Raji (cell line): Measurements from ENCODE around the gene CCDC85C.

ENCODE experiments used
- POLR2A ChIP-seq: IDR thresholded peaks from 2 replicates; pipeline ENCODE4 v1.6.1; 2011; ENCODE audit warnings: low read depth, low read length, control low read depth; ENCODE audit not compliant: insufficient read depth

CCDC85C gene

DNA sequence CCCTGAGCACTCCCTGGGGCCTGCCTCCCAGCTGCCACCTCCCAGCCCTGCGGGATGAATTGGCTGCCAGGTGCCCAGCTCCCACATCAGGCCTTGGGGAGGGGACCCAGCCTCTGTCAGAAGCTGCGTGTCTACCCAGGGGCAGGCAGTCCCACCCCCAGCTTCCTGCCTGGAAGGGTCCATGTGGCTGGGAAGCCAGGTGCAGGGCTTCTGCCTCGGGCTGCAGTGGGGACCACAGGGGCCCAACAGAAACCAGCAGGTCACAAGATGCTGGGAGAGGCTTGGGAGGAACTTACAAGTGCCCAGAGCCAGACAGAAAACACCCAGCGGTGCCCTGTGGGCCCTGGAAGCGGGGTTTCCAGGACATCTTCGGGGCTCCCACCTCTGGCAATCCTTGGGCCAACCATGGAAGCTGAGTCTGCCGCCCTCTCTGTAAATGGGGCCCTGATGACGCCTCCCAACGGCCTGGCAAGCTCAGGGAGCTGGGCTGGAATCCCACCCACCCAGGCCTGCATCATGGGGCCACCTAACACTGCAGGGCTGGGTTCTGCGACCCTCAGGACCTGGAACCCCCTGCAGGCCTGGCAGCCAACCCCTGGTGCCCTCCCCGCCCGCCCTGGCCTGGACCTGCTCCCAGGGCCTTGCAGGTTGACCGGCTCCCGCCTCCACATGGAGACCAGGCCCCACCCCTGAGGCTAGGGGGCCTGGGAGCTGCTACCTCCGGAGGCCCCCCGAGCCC, 86.2 kb downstream of the CCDC85C start:
- no peak for TF ChIP-seq POLR2A

GRCh38 chr14:99516871-99517642, 87.0 kb downstream of the CCDC85C start:
- TF ChIP-seq POLR2A: no peak

- TF ChIP-seq POLR2A: no peak
These were observed 87.7 kb downstream of the CCDC85C start for GRCh38 chr14:99516156-99516870.

- no peak for TF ChIP-seq POLR2A
These were observed 88.5 kb downstream of the CCDC85C start for GRCh38 chr14:99515301-99516155.

GRCh38 chr14:99514552-99515300, 89.3 kb downstream of the CCDC85C start:
- TF ChIP-seq POLR2A: no peak

DNA sequence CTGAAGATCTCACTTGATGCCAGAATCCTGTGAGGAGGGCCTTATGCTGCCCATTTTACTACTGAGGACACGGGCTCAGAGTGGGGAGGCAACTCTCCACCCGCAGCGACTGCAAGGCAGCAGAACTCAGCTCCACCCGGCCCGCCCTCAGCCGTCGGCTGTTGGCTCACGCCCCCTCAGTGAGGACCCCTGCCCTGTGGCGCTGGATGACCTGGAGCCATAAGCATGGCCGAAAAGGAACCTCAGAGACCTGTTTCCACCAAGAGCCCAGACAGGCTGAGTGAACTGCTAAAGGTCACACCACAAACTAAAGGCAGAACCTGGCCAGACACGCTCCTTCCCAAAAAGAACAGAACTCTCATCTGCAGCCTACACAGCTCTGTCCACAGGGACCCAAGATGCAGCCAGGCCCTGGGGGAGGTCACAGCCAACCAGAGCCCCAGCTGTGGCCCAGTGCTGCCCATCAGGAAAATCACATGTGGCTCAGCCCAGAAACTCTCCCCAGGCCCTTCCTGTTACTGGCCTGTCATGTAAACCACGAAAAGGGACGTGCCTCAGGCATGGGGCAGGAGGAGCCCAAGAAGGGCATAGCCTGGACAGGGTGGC, 90.0 kb downstream of the CCDC85C start:
- TF ChIP-seq POLR2A: no peak

- TF ChIP-seq POLR2A: no peak
These were observed 90.8 kb downstream of the CCDC85C start for GRCh38 chr14:99513183-99513694.

DNA sequence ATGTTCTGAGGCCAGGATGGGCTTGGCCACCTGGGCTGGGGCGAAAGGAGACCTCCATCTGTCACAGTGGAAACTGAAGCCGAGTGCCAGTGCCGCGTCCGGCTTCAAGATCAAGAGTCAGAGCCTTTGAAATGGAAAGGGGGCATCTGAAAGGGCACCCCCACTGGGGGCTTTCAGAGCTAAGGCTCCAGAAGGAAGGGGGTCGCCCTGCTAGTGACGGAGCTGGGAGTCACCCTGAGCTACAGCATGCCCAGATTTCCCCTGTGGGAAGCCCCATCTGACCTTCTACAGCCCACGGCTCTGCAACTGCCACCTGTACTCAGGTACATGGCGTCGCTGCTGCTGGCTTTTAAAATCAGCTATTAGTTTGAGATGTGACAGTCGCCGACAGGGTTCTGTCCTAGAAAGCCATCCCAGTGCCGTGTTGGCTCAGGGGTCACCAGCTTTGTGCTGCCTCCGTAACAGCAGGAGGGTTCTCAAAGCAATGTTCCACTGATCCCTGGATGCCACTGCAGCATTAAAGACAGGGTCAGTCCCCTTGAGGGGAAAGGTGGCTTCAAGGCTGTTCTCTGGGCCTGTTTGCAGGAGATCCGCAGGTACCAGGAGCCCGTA, 91.3 kb downstream of the CCDC85C start:
- TF ChIP-seq POLR2A: no peak

GRCh38 chr14:99512110-99512449, 91.9 kb downstream of the CCDC85C start:
- no peak for TF ChIP-seq POLR2A

GRCh38 chr14:99511421-99512109, 92.4 kb downstream of the CCDC85C start:
- TF ChIP-seq POLR2A: no peak

- TF ChIP-seq POLR2A: no peak
These were observed 93.4 kb downstream of the CCDC85C start for GRCh38 chr14:99510556-99511139.

GRCh38 chr14:99509871-99510555, 94.0 kb downstream of the CCDC85C start:
- TF ChIP-seq POLR2A: no peak
